T47D (cell line): ENCODE results near the gene THRB.
"Not testable (repeated sequence)": the region's sequence is repeated elsewhere in the genome, so short reads cannot be mapped to it uniquely, and the experiment has no call there.

Experiments used
- DNase-seq, 2 experiments: peaks; one replicate each; pipeline versions ENCODE4 v3.0.0 to v3.0.0-alpha.2; 2011 to 2012; ENCODE audit warnings: low read depth in 1 of 2, low spot score in 1 of 2
- JUND ChIP-seq: IDR thresholded peaks from 2 replicates; pipeline ENCODE4 v1.6.1; 2012; ENCODE audit warnings: low read depth
- in situ Hi-C: cut with HindIII; loops from 2 replicates; pipeline ENCODE4 v1.10.0; 2016; ENCODE audit warnings: low sequenced_read_pairs, low pct_unique_long_range_greater_than_20kb

THRB gene

GRCh38 chr3:24419067-24419791 is 75.4 kb downstream of the THRB start:
- no peak for TF ChIP-seq JUND
- no peak for DNase-seq
- in situ Hi-C loops = no loop called here

GRCh38 chr3:24417730-24418129 is 76.9 kb downstream of the THRB start:
- in situ Hi-C loops = no loop called here
- no peak for DNase-seq
- no peak for TF ChIP-seq JUND

- TF ChIP-seq JUND = no peak
- DNase-seq = no peak
- in situ Hi-C loops = no loop called here
Measured at GRCh38 chr3:24416224-24416623, 78.4 kb downstream of the THRB start.

- DNase-seq = no peak
Measured at GRCh38 chr3:24415824-24416223, 78.8 kb downstream of the THRB start.

GRCh38 chr3:24413662-24414061 is 81.0 kb downstream of the THRB start:
- not testable (repeated sequence) for DNase-seq

More at GRCh38 chr3:24415824-24416223, 78.8 kb downstream of the THRB start:
- TF ChIP-seq JUND = no peak
- in situ Hi-C loops = no loop called here

GRCh38 chr3:24410860-24411259 is 83.8 kb downstream of the THRB start:
- no peak for DNase-seq
- in situ Hi-C loops = no loop called here
- no peak for TF ChIP-seq JUND

More at GRCh38 chr3:24413662-24414061, 81.0 kb downstream of the THRB start:
- in situ Hi-C loops = not testable (repeated sequence)

GRCh38 chr3:24407980-24408680 is 86.5 kb downstream of the THRB start:
- in situ Hi-C loops = no loop called here
- DNase-seq = no peak
- TF ChIP-seq JUND = no peak

GRCh38 chr3:24406900-24407299 is 87.8 kb downstream of the THRB start:
- in situ Hi-C loops = no loop called here

GRCh38 chr3:24405057-24405456 is 89.6 kb downstream of the THRB start:
- peak in 1 of 2 experiments; percentile 52 for DNase-seq
- no peak for TF ChIP-seq JUND
- in situ Hi-C loops = no loop called here

More at GRCh38 chr3:24406900-24407299, 87.8 kb downstream of the THRB start:
- DNase-seq = no peak
- TF ChIP-seq JUND = no peak

- peak in 1 of 2 experiments; percentile 22 for DNase-seq
- in situ Hi-C loops = no loop called here
- no peak for TF ChIP-seq JUND
Measured at GRCh38 chr3:24401811-24402185, 92.9 kb downstream of the THRB start.

- no peak for TF ChIP-seq JUND
- no peak for DNase-seq
- in situ Hi-C loops = no loop called here
Measured at GRCh38 chr3:24401090-24401810, 93.4 kb downstream of the THRB start.

GRCh38 chr3:24400450-24400849 is 94.2 kb downstream of the THRB start:
- no peak for DNase-seq
- TF ChIP-seq JUND = no peak
- in situ Hi-C loops = no loop called here

- in situ Hi-C loops = no loop called here
- DNase-seq = no peak
- TF ChIP-seq JUND = no peak
Measured at GRCh38 chr3:24400015-24400414, 94.6 kb downstream of the THRB start.
